Fibroblast of pulmonary artery (primary cell): ENCODE measurements around the gene GGPS1.

Source experiments
- DNase-seq: peaks from one replicate; pipeline ENCODE4 v3.0.0-alpha.2; 2010; ENCODE audit warnings: low read depth
- H3K4me3 ChIP-seq: replicated peaks from 2 replicates; pipeline ENCODE4 v1.5.1; 2011; ENCODE audit warnings: low read depth, mild to moderate bottlenecking, control low read depth, low read length, moderate library complexity
- CTCF ChIP-seq: IDR thresholded peaks from 2 replicates; pipeline ENCODE4 v1.5.1; 2011; ENCODE audit warnings: mild to moderate bottlenecking, control low read depth, low read length, inconsistent platforms; ENCODE audit errors: missing control alignments

GGPS1 gene

GRCh38 chr1:235326719-235327558 lies 1.4 kb upstream of the GGPS1 start:
- peak overlapping the region; percentile 94 for H3K4me3 ChIP-seq
- TF ChIP-seq CTCF = no peak
- DNase-seq = peak; percentile 19

GRCh38 chr1:235327559-235328270 lies 655 bp upstream of the GGPS1 start, which contains the start of gene ARID4B:
TSS of gene ARID4B (minus strand) at chr1:235328179. CDS start at chr1:235326919, 1,260 bp downstream.
- TF ChIP-seq CTCF = no peak
- H3K4me3 ChIP-seq = peak within 1 kb of the TSS; percentile 94
- no peak for DNase-seq

- peak overlapping the region; percentile 79 for H3K4me3 ChIP-seq
- no peak for TF ChIP-seq CTCF
- DNase-seq = peak; percentile 46
These were observed 951 bp downstream of the GGPS1 start for GRCh38 chr1:235329139-235329902.

- peak overlapping the region; percentile 1 for H3K4me3 ChIP-seq
- no peak for TF ChIP-seq CTCF
These were observed 2.5 kb downstream of the GGPS1 start for GRCh38 chr1:235330918-235331285.

DNA sequence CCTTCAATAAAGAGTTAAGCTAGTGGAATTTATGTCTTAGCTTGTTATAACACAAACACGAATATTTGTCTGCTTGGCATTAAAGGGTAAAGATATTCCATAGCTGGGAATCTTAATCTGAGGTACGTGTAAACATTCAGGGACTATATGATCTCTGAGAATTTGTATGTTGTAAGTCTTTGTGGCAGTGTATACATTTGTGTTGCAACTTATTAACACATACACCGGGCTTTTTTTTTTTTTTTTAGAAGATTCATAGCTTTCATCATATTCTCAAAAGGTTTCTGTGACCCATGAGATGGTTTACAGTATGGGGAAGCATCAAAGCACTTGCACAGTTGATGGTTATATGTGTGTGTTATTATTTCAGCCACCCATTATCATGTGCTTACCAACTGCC lies 3.0 kb downstream of the GGPS1 start:
- TF ChIP-seq CTCF = no peak
- DNase-seq = no peak
- H3K4me3 ChIP-seq = peak overlapping the region; percentile 1

More at GRCh38 chr1:235330918-235331285, 2.5 kb downstream of the GGPS1 start:
- DNase-seq = no peak

DNA sequence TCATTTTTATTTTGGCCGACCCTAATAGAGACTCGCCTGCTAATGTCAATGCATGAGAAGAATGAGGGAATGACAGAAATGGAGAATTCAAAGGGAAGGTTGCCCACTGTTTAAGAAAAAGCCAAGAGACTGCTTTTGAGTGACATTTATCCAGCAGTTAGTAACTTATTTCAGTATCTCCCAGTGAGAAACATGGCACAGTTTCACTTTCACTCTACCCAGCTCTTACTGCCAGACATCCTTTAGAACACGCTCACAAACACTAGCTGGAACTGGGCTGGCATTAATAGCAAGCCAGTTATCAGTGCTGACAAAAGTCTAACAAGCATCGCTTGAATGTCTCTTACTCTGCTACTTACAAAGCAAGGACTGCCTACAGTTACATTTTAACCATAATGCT lies 8.5 kb downstream of the GGPS1 start:
- no peak for DNase-seq
- no peak for TF ChIP-seq CTCF
- no peak overlapping the region for H3K4me3 ChIP-seq
